Smooth muscle cell (in vitro differentiated cells): Measurements from ENCODE around the gene TRAF3. TPM values are rescaled to one million over a fixed set of nuclear protein-coding genes. Genes with fewer than 3 reads are reported as not detected.

Source experiments
- DNase-seq: peaks from one replicate; lab custom pipeline; 2025; ENCODE audit not compliant: unreplicated experiment; lab: John Stamatoyannopoulos, UW
- H2AFZ ChIP-seq: fragments of 200-600 bp; sonication (generic); 2 replicates; pipeline ENCODE4 v1.6.0; 2016; ENCODE audit warnings: antibody characterized with exemption, low read depth, mild to moderate bottlenecking
- H3F3A ChIP-seq: fragments of 200-600 bp; sonication (generic); 2 replicates; pipeline ENCODE4 v1.6.0; 2017; ENCODE audit warnings: antibody characterized with exemption, low read depth
- H3K27ac ChIP-seq: fragments of 200-600 bp; sonication (generic); 2 replicates; pipeline ENCODE4 v1.5.1; 2016; ENCODE audit warnings: low read depth, mild to moderate bottlenecking
- H3K27me3 ChIP-seq: fragments of 200-600 bp; sonication (generic); 2 replicates; pipeline ENCODE4 v1.6.1; 2016; ENCODE audit warnings: low read depth, mild to moderate bottlenecking
- H3K36me3 ChIP-seq: fragments of 200-600 bp; sonication (generic); 2 replicates; pipeline ENCODE4 v1.5.1; 2016; ENCODE audit warnings: low read depth
- H3K4me1 ChIP-seq: fragments of 200-600 bp; sonication (generic); 2 replicates; pipeline ENCODE4 v1.5.1; 2016; ENCODE audit warnings: low read depth
- H3K4me2 ChIP-seq: fragments of 200-600 bp; sonication (generic); 2 replicates; pipeline ENCODE4 v1.6.0; 2016; ENCODE audit warnings: mild to moderate bottlenecking
- H3K4me3 ChIP-seq: fragments of 200-600 bp; sonication (generic); 2 replicates; pipeline ENCODE4 v1.5.1; 2016; ENCODE audit warnings: mild to moderate bottlenecking
- H3K79me2 ChIP-seq: fragments of 200-600 bp; sonication (generic); 2 replicates; pipeline ENCODE4 v1.6.0; 2016; ENCODE audit warnings: low read depth, mild to moderate bottlenecking
- H3K9ac ChIP-seq: fragments of 200-600 bp; sonication (generic); 2 replicates; pipeline ENCODE4 v1.6.0; 2016; ENCODE audit warnings: low read depth
- H3K9me3 ChIP-seq: fragments of 200-600 bp; sonication (generic); replicated peaks from 2 replicates; pipeline ENCODE4 v1.5.1; 2016; ENCODE audit warnings: low read depth
- H4K20me1 ChIP-seq: fragments of 200-600 bp; sonication (generic); 2 replicates; pipeline ENCODE4 v1.6.0; 2016; ENCODE audit warnings: low read depth
- CTCF ChIP-seq: fragments of 200-600 bp; sonication (generic); IDR thresholded peaks from 2 replicates; pipeline ENCODE4 v1.5.1; 2017; ENCODE audit warnings: borderline replicate concordance, mild to moderate bottlenecking, antibody characterized with exemption; ENCODE audit not compliant: insufficient read depth, poor library complexity, severe bottlenecking
- WGBS: methylation state at CpG from one replicate; pipeline ENCODE4 v1.1.7; 2016; ENCODE audit warnings: low lambda C conversion rate; 5-methylcytosine and 5-hydroxymethylcytosine counted together
- polyA plus RNA-seq: library from polyadenylated mRNA; unstranded; fragments of >200 nt; fragmentation: Nextera tagmentation; extraction: Ambion mirVana; gene quantifications from 2 replicates; pipeline ENCODE4 v1.2.1, GENCODE V29; 2016
- total RNA-seq: library from RNA; depleted of rRNA; stranded (reverse); fragments of >200 nt; gene quantifications from 2 replicates; pipeline ENCODE4 v1.2.3, GENCODE V29; 2014

The TRAF3 gene
- total and polyA plus RNA-seq, 2 experiments from 2014 or later, result 9.4 to 24.6 TPM

GRCh38 chr14:102840115-102840514 is 62.9 kb downstream of the TRAF3 start:
- H3K4me3 ChIP-seq, result no peak overlapping the region
- H2AFZ ChIP-seq, result no peak overlapping the region
- no peaks in the 10 kb centered on the region for H3F3A ChIP-seq
- no peaks in the 10 kb centered on the region for H3K36me3 ChIP-seq
- no peak overlapping the region for H3K9ac ChIP-seq
- 96% methylated on average over 3 of the region's 3 CpGs for WGBS
- no peaks in the 10 kb centered on the region for H3K79me2 ChIP-seq
- peaks cover 10% of the 10 kb centered on the region for H3K4me1 ChIP-seq
- TF ChIP-seq CTCF, result no peak
- peaks cover 59% of the 10 kb centered on the region for H4K20me1 ChIP-seq
- H3K9me3 ChIP-seq, result no peaks in the 10 kb centered on the region
- DNase-seq, result no peak
- H3K27me3 ChIP-seq, result no peaks in the 10 kb centered on the region
- no peak overlapping the region for H3K4me2 ChIP-seq
- H3K27ac ChIP-seq, result no peak overlapping the region

- H2AFZ ChIP-seq, result no peak overlapping the region
- H3K4me3 ChIP-seq, result no peak overlapping the region
- WGBS, result 77% methylated on average over 8 of the region's 8 CpGs
- TF ChIP-seq CTCF, result no peak
- no peak overlapping the region for H3K9ac ChIP-seq
- peaks cover 52% of the 10 kb centered on the region for H4K20me1 ChIP-seq
- H3F3A ChIP-seq, result no peaks in the 10 kb centered on the region
- no peak overlapping the region for H3K27ac ChIP-seq
- no peaks in the 10 kb centered on the region for H3K27me3 ChIP-seq
- no peaks in the 10 kb centered on the region for H3K9me3 ChIP-seq
- no peak for DNase-seq
- H3K4me1 ChIP-seq, result peaks cover 10% of the 10 kb centered on the region
- H3K4me2 ChIP-seq, result no peak overlapping the region
- H3K79me2 ChIP-seq, result no peaks in the 10 kb centered on the region
- H3K36me3 ChIP-seq, result no peaks in the 10 kb centered on the region
Observed at GRCh38 chr14:102840771-102841528, 63.7 kb downstream of the TRAF3 start.

- no peak overlapping the region for H3K9ac ChIP-seq
- no peak overlapping the region for H3K27ac ChIP-seq
- H3K4me3 ChIP-seq, result no peak overlapping the region
- H3K4me2 ChIP-seq, result no peak overlapping the region
- DNase-seq, result no peak
- no peaks in the 10 kb centered on the region for H3F3A ChIP-seq
- no peak overlapping the region for H2AFZ ChIP-seq
- no peaks in the 10 kb centered on the region for H3K36me3 ChIP-seq
- H3K79me2 ChIP-seq, result peaks cover 12% of the 10 kb centered on the region
- WGBS, result 79% methylated on average over 12 of the region's 12 CpGs
- no peaks in the 10 kb centered on the region for H3K9me3 ChIP-seq
- H3K27me3 ChIP-seq, result no peaks in the 10 kb centered on the region
- H3K4me1 ChIP-seq, result no peaks in the 10 kb centered on the region
- H4K20me1 ChIP-seq, result peaks cover 48% of the 10 kb centered on the region
- TF ChIP-seq CTCF, result no peak
Observed at GRCh38 chr14:102848830-102849525, 71.7 kb downstream of the TRAF3 start.
